Hypothalamus (tissue), 51 donors: ENCODE results near the gene ASPRV1.
A peak's percentile ranks its signal among the peaks of the same experiment; 100 is the strongest.
"Not testable (repeated sequence)": the region's sequence is repeated elsewhere in the genome, so short reads cannot be mapped to it uniquely, and the experiment has no call there.

Source experiments
- DNase-seq, 51 donors: peaks; one replicate each; lab custom pipeline; 2025; lab: John Stamatoyannopoulos, UW

The ASPRV1 gene

GRCh38 chr2:69961496-69961895 lies at the start of gene ASPRV1:
Gene ASPRV1, minus strand, starts transcription at chr2:69961631. Its CDS starts 195 bp downstream, at chr2:69961436.
- DNase-seq = peak in 44 of 51 donors; percentile 7 to 86 (median 66)

- DNase-seq = no peak
These were observed 49.2 kb upstream of the ASPRV1 start for GRCh38 chr2:70010576-70011111.

GRCh38 chr2:70009762-70010575 lies 48.5 kb upstream of the ASPRV1 start:
- DNase-seq = no peak

- no peak for DNase-seq
These were observed 46.9 kb upstream of the ASPRV1 start for GRCh38 chr2:70008290-70008689.

- no peak for DNase-seq
These were observed 45.7 kb upstream of the ASPRV1 start for GRCh38 chr2:70007151-70007550.

- no peak for DNase-seq
These were observed 45.0 kb upstream of the ASPRV1 start for GRCh38 chr2:70006447-70006784.

GRCh38 chr2:70005752-70006446 lies 44.5 kb upstream of the ASPRV1 start:
- no peak for DNase-seq

GRCh38 chr2:70005216-70005615 lies 43.8 kb upstream of the ASPRV1 start:
- DNase-seq = no peak

GRCh38 chr2:70003093-70003830 lies 41.8 kb upstream of the ASPRV1 start:
- DNase-seq = no peak

GRCh38 chr2:70002241-70002899 lies 40.9 kb upstream of the ASPRV1 start:
- no peak for DNase-seq

- DNase-seq = not testable (repeated sequence)
These were observed 39.1 kb upstream of the ASPRV1 start for GRCh38 chr2:70000529-70000928.

- no peak for DNase-seq
These were observed 37.3 kb upstream of the ASPRV1 start for GRCh38 chr2:69998761-69999160.

- DNase-seq = peak in 1 of 51 donors; percentile 19
These were observed 35.8 kb upstream of the ASPRV1 start for GRCh38 chr2:69997015-69997830.

- no peak for DNase-seq
These were observed 34.1 kb upstream of the ASPRV1 start for GRCh38 chr2:69995511-69995910.

- no peak for DNase-seq
These were observed 32.7 kb upstream of the ASPRV1 start for GRCh38 chr2:69994166-69994565.

GRCh38 chr2:69993708-69994107 lies 32.3 kb upstream of the ASPRV1 start:
- DNase-seq = no peak

GRCh38 chr2:69993048-69993565 lies 31.7 kb upstream of the ASPRV1 start:
- DNase-seq = no peak

GRCh38 chr2:69992310-69993047 lies 31.0 kb upstream of the ASPRV1 start:
- DNase-seq = no peak
